H1 (cell line): ENCODE results near the gene NOTUM. TPM values are rescaled to one million over a fixed set of nuclear protein-coding genes. Genes with fewer than 3 reads are reported as not detected.

Experiments used
- CTCF ChIA-PET: fragments of 300-600 bp; sonication (Branson Sonifier 250); formaldehyde crosslinking; loops from one replicate; lab custom pipeline; 2021; ENCODE audit not compliant: partially characterized antibody; lab: Charles Lee
- POLR2A ChIA-PET: fragments of 300-600 bp; sonication (Branson Sonifier 250); formaldehyde crosslinking; loops from one replicate; lab custom pipeline; 2021; ENCODE audit warnings: inconsistent platforms; ENCODE audit not compliant: partially characterized antibody; lab: Charles Lee
- DNase-seq, 2 experiments: peaks; one replicate each; pipeline versions ENCODE4 v3.0.0 to v3.0.0-alpha.2; 2010 to 2022; ENCODE audit warnings: low spot score in 2 of 2, low read depth in 1 of 2, mixed read lengths in 1 of 2
- FAIRE-seq: peaks from 2 replicates; lab custom pipeline; 2011; peaks lifted over from hg19 to GRCh38; lab: Jason Lieb, UNC
- H2AFZ ChIP-seq: 2 replicates; pipeline ENCODE4 v1.8.1; 2012; ENCODE audit warnings: low read length, inconsistent platforms
- H2AK5ac ChIP-seq: 2 replicates; pipeline ENCODE4 v1.6.1; 2013; ENCODE audit warnings: low read depth, low read length
- H2BK120ac ChIP-seq: replicated peaks from 2 replicates; pipeline ENCODE3; 2013; ENCODE audit warnings: low read depth, low read length, inconsistent platforms
- H2BK12ac ChIP-seq: 2 replicates; pipeline ENCODE4 v1.6.1; 2013; ENCODE audit warnings: low read depth, low read length
- H2BK15ac ChIP-seq: 2 replicates; pipeline ENCODE4 v1.6.1; 2013; ENCODE audit warnings: low read length
- H2BK20ac ChIP-seq: 2 replicates; pipeline ENCODE4 v1.6.1; 2013; ENCODE audit warnings: low read length
- H2BK5ac ChIP-seq: 2 replicates; pipeline ENCODE4 v1.6.1; 2013; ENCODE audit warnings: low read depth, low read length
- H3K14ac ChIP-seq: 2 replicates; pipeline ENCODE4 v1.6.1; 2013; ENCODE audit warnings: inconsistent platforms; ENCODE audit not compliant: insufficient read length
- H3K18ac ChIP-seq: 2 replicates; pipeline ENCODE4 v1.6.1; 2013; ENCODE audit warnings: low read length; ENCODE audit errors: extremely low read depth
- H3K23ac ChIP-seq: 2 replicates; pipeline ENCODE4 v1.6.1; 2013; ENCODE audit warnings: inconsistent platforms; ENCODE audit not compliant: insufficient read length
- H3K23me2 ChIP-seq: 2 replicates; pipeline ENCODE4 v1.6.1; 2013; ENCODE audit warnings: low read depth, low read length
- H3K27ac ChIP-seq: 2 replicates; pipeline ENCODE4 v1.6.1; 2011; ENCODE audit warnings: low read depth, low read length, inconsistent platforms
- H3K27me3 ChIP-seq, 4 experiments: replicated peaks in 1 of 4; 1 replicate in 1 of 4; 2 replicates in 3 of 4; pipeline versions ENCODE4 v1.6.1 to v1.8.1; 2011 to 2013; ENCODE audit warnings: low read length in 3 of 4, mild to moderate bottlenecking in 3 of 4, inconsistent platforms in 2 of 4, mixed read lengths in 2 of 4, moderate library complexity in 1 of 4; ENCODE audit not compliant: control insufficient read depth in 3 of 4, insufficient read depth in 3 of 4; ENCODE audit errors: extremely low read depth in 1 of 4
- H3K36me3 ChIP-seq, 4 experiments: 2 replicates each; pipeline versions ENCODE4 v1.6.1 to v1.8.1; 2011 to 2013; ENCODE audit warnings: mild to moderate bottlenecking in 4 of 4, low read length in 3 of 4, moderate library complexity in 2 of 4, control low read depth in 1 of 4, inconsistent platforms in 1 of 4; ENCODE audit not compliant: insufficient read depth in 4 of 4, control insufficient read depth in 2 of 4
- H3K4ac ChIP-seq: replicated peaks from 2 replicates; pipeline ENCODE3; 2013; ENCODE audit warnings: low read length, low read depth, mixed read lengths, inconsistent platforms; ENCODE audit not compliant: insufficient read length
- H3K4me1 ChIP-seq, 4 experiments: replicated peaks in 1 of 4; 1 replicate in 1 of 4; 2 replicates in 3 of 4; pipeline versions ENCODE4 v1.6.1 to v1.8.1; 2011 to 2013; ENCODE audit warnings: low read length in 3 of 4, inconsistent platforms in 2 of 4, mixed read lengths in 1 of 4; ENCODE audit not compliant: insufficient read depth in 4 of 4, control insufficient read depth in 3 of 4
- H3K4me2 ChIP-seq, 2 experiments: 2 replicates each; pipeline versions ENCODE4 v1.6.1 to v1.8.1; 2011 to 2013; ENCODE audit warnings: low read depth in 2 of 2, low read length in 2 of 2, control low read depth in 1 of 2, inconsistent platforms in 1 of 2, mild to moderate bottlenecking in 1 of 2; ENCODE audit not compliant: insufficient read depth in 1 of 2
- H3K4me3 ChIP-seq, 4 experiments: fragments of 200-600, 300-600 bp in 1 of 4; sonication (generic), shearing (Covaris generic), sonication (Bioruptor Twin) in 1 of 4; 2 replicates each; pipeline versions ENCODE4 v1.5.1 to v1.8.1; 2011 to 2016; ENCODE audit warnings: low read length in 4 of 4, low read depth in 3 of 4, control low read depth in 2 of 4, inconsistent platforms in 2 of 4, mild to moderate bottlenecking in 2 of 4, mixed read lengths in 1 of 4, moderate library complexity in 1 of 4; ENCODE audit not compliant: insufficient read depth in 2 of 4; ENCODE audit errors: extremely low read depth in 1 of 4
- H3K56ac ChIP-seq: replicated peaks from 2 replicates; pipeline ENCODE3; 2013; ENCODE audit warnings: low read depth, mild to moderate bottlenecking, mixed read lengths, low read length, inconsistent platforms; ENCODE audit not compliant: insufficient read length
- H3K79me1 ChIP-seq: 2 replicates; pipeline ENCODE4 v1.6.1; 2013; ENCODE audit warnings: low read depth, low read length, control low read depth
- H3K79me2 ChIP-seq, 2 experiments: 2 replicates each; pipeline versions ENCODE4 v1.6.1 to v1.8.1; 2012 to 2013; ENCODE audit warnings: low read length in 2 of 2, mild to moderate bottlenecking in 2 of 2, inconsistent platforms in 1 of 2; ENCODE audit not compliant: insufficient read depth in 2 of 2, control insufficient read depth in 1 of 2
- H3K9ac ChIP-seq, 4 experiments: replicated peaks in 1 of 4; 1 replicate in 1 of 4; 2 replicates in 3 of 4; pipeline versions ENCODE4 v1.6.1 to v1.8.1; 2011 to 2013; ENCODE audit warnings: low read depth in 3 of 4, low read length in 3 of 4, control low read depth in 2 of 4, mild to moderate bottlenecking in 2 of 4, moderate library complexity in 2 of 4, inconsistent platforms in 1 of 4; ENCODE audit errors: extremely low read depth in 1 of 4
- H3K9me3 ChIP-seq, 2 experiments: 2 replicates each; pipeline versions ENCODE4 v1.6.1 to v1.8.1; 2012 to 2013; ENCODE audit warnings: mild to moderate bottlenecking in 2 of 2, moderate library complexity in 2 of 2, control low read depth in 1 of 2, inconsistent platforms in 1 of 2, low read depth in 1 of 2, low read length in 1 of 2, mixed read lengths in 1 of 2; ENCODE audit not compliant: insufficient read depth in 2 of 2
- H4K20me1 ChIP-seq, 2 experiments: replicated peaks in 1 of 2; 2 replicates each; pipeline versions ENCODE3 to v1.8.1; 2011 to 2013; ENCODE audit warnings: inconsistent platforms in 2 of 2, low read length in 2 of 2, mild to moderate bottlenecking in 1 of 2; ENCODE audit not compliant: insufficient read depth in 2 of 2, control insufficient read depth in 1 of 2
- H4K5ac ChIP-seq: 2 replicates; pipeline ENCODE4 v1.6.1; 2013; ENCODE audit warnings: low read length, low read depth, mixed read lengths, inconsistent platforms; ENCODE audit not compliant: insufficient read length
- H4K8ac ChIP-seq: 2 replicates; pipeline ENCODE4 v1.8.0; 2013; ENCODE audit warnings: mild to moderate bottlenecking, moderate library complexity, low read length, inconsistent platforms; ENCODE audit not compliant: insufficient read depth; ENCODE audit errors: extremely low read depth
- H4K91ac ChIP-seq: replicated peaks from 2 replicates; pipeline ENCODE3; 2013; ENCODE audit warnings: low read length, mixed read lengths, inconsistent platforms; ENCODE audit not compliant: insufficient read length
- ATF2 ChIP-seq: IDR thresholded peaks from 2 replicates; pipeline ENCODE4 v1.6.1; 2012; ENCODE audit warnings: low read length, inconsistent platforms
- PHF8 ChIP-seq: fragments of 200-600 bp; sonication (generic); conservative IDR thresholded peaks from 2 replicates; pipeline ENCODE4 v1.7.1; 2012; ENCODE audit warnings: low read depth, mild to moderate bottlenecking, inconsistent platforms, low read length, moderate library complexity
- POLR2A ChIP-seq, 2 experiments: IDR thresholded peaks; 1 replicate in 1 of 2; 2 replicates in 1 of 2; pipeline ENCODE4 v1.6.1; 2011; ENCODE audit warnings: low read depth in 2 of 2, low read length in 2 of 2, mild to moderate bottlenecking in 2 of 2; ENCODE audit errors: control extremely low read depth in 1 of 2
- WGBS, 2 experiments: shearing (Covaris generic) in 1 of 2; methylation state at CpG; one replicate each; pipeline versions ENCODE4 v1.1.6 to v1.1.7; 2013 to 2015; ENCODE audit warnings: low lambda C conversion rate in 2 of 2, mixed read lengths in 2 of 2, inconsistent platforms in 1 of 2, low coverage in 1 of 2, missing lambda C conversion rate in 1 of 2; ENCODE audit not compliant: insufficient replicate concordance in 2 of 2, insufficient coverage in 1 of 2, insufficient read length in 1 of 2; ENCODE audit errors: extremely low coverage in 1 of 2, missing lambda C conversion rate in 1 of 2; 5-methylcytosine and 5-hydroxymethylcytosine counted together
- polyA plus RNA-seq, 7 experiments: library from polyadenylated mRNA; depleted of rRNA in 3 of 7; stranded (reverse) in 5 of 7; unstranded in 2 of 7; fragments of >200 nt in 5 of 7; fragments of 200-250 nt in 2 of 7; gene quantifications; 1 replicate in 5 of 7; 2 replicates in 1 of 7; 4 replicates in 1 of 7; pipeline versions ENCODE4 v1.2.1 to v1.2.3, GENCODE V29; 2011 to 2013; ENCODE audit warnings: missing spikeins in 2 of 7, mixed read lengths in 2 of 7
- total RNA-seq: library from RNA; stranded (reverse); fragmentation: NEBNext Ultra II Directional; extraction: Animal tissue kit (Norgen Biotek cat#: 25700); gene quantifications from 2 replicates; pipeline ENCODE4 v1.2.1, GENCODE V29; 2021
- TF ChIP-seq, protein P1 (sequence below): IDR thresholded peaks from 2 replicates; pipeline ENCODE4 v1.6.1; 2012; ENCODE audit warnings: inconsistent platforms

The NOTUM gene
- total and polyA plus RNA-seq, 2 of the 8 experiments (the other 6 are each of a cell fraction or from before 2014, with no cell fraction given): 0.45 to 0.76 TPM

GRCh38 chr17:81942167-81942553 lies 18.8 kb downstream of the NOTUM start:
- TF ChIP-seq, protein P1, sequence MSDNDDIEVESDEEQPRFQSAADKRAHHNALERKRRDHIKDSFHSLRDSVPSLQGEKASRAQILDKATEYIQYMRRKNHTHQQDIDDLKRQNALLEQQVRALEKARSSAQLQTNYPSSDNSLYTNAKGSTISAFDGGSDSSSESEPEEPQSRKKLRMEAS: peak; percentile 3; the same call in 1 of the 2 replicates
- no peak for TF ChIP-seq POLR2A (IDR thresholded peaks at IDR 0.05; ENCODE audit: control extremely low read depth in 1 of 2, low read depth in 2 of 2, low read length in 2 of 2)
- no peak for TF ChIP-seq ATF2
- TF ChIP-seq PHF8: no peak
- H3K4me2 ChIP-seq: peak overlapping the region; percentile 21 to 45; a peak in 3 of 4 replicates
- no peak overlapping the region for H3K27ac ChIP-seq

More at GRCh38 chr17:81942167-81942553, 18.8 kb downstream of the NOTUM start:
- peaks cover 0 to 5% (median 0%) of the 10 kb centered on the region in 4 experiments; a peak in 3 of 7 replicates for H3K27me3 ChIP-seq
- H4K20me1 ChIP-seq: no peaks in the 10 kb centered on the region
- ChIA-PET POLR2A (interaction anchor here (0.7 to 14.6 kb wide), 8 partner anchors 9 to 62 kb away, joined by 3 to 150 read pairs (median 4); partner anchors contain the start of gene MAFG), CTCF (interaction anchor here (1.0 to 4.6 kb wide), 6 partner anchors 8 to 136 kb away, joined by 3 to 16 read pairs (median 4); partner anchors contain the start of gene MAFG)
- H3K56ac ChIP-seq: no peak overlapping the region
- H2BK15ac ChIP-seq: no peak overlapping the region
- H4K5ac ChIP-seq: no peak overlapping the region
- no peak overlapping the region for H3K14ac ChIP-seq
- no peak overlapping the region for H2AFZ ChIP-seq
- DNase-seq (no peak), FAIRE-seq (no peak)
- no peak overlapping the region for H2BK5ac ChIP-seq
- no peak overlapping the region for H4K8ac ChIP-seq
- H2AK5ac ChIP-seq: no peak overlapping the region
- H3K79me2 ChIP-seq: no peaks in the 10 kb centered on the region
- 63% methylated on average over 8 of the region's 12 CpGs; no CpG with 5 or more reads in 1 of the 2 experiments for WGBS, 2 experiments
- H2BK12ac ChIP-seq: no peak overlapping the region
- no peak overlapping the region for H2BK120ac ChIP-seq
- H3K4ac ChIP-seq: peak overlapping the region; percentile 21
- H3K36me3 ChIP-seq: no peaks in the 10 kb centered on the region
- no peaks in the 10 kb centered on the region for H3K79me1 ChIP-seq
- no peak overlapping the region for H3K23ac ChIP-seq
- H3K9ac ChIP-seq: no peak overlapping the region
- no peak overlapping the region for H3K18ac ChIP-seq
- no peak overlapping the region for H2BK20ac ChIP-seq
- H3K4me3 ChIP-seq: peak overlapping the region in 1 of 4 experiments; percentile 39; a peak in 2 of 8 replicates
- H3K9me3 ChIP-seq: no peaks in the 10 kb centered on the region
- H3K23me2 ChIP-seq: no peaks in the 10 kb centered on the region
- H3K4me1 ChIP-seq: peaks cover 0 to 12% (median 7%) of the 10 kb centered on the region in 4 experiments; a peak in 5 of 7 replicates
- H4K91ac ChIP-seq: no peak overlapping the region
